Neutrophil (primary cell): Measurements from ENCODE around the gene ME3.

Experiments used
- H3K27ac ChIP-seq: fragments of 200-600 bp; sonication (generic); 2 replicates; pipeline ENCODE4 v1.5.1; 2016; ENCODE audit warnings: mild to moderate bottlenecking, moderate library complexity
- H3K27me3 ChIP-seq: fragments of 200-600 bp; sonication (generic); 2 replicates; pipeline ENCODE4 v1.6.0; 2016; ENCODE audit warnings: mild to moderate bottlenecking
- H3K36me3 ChIP-seq: fragments of 200-600 bp; sonication (generic); 2 replicates; pipeline ENCODE4 v1.5.1; 2017
- H3K4me1 ChIP-seq, 2 experiments: fragments of 200-600 bp in 1 of 2; sonication (generic) in 1 of 2; 1 replicate in 1 of 2; 2 replicates in 1 of 2; pipeline versions ENCODE4 v1.5.1 to v1.6.1; 2013 to 2016; ENCODE audit warnings: low read depth in 1 of 2, low read length in 1 of 2, mild to moderate bottlenecking in 1 of 2, moderate library complexity in 1 of 2; ENCODE audit not compliant: control insufficient read depth in 1 of 2, insufficient read depth in 1 of 2
- H3K4me3 ChIP-seq, 2 experiments: fragments of 200-600 bp in 1 of 2; sonication (generic) in 1 of 2; 1 replicate in 1 of 2; 2 replicates in 1 of 2; pipeline ENCODE4 v1.5.1; 2013 to 2016; ENCODE audit warnings: low read depth in 1 of 2, low read length in 1 of 2, mild to moderate bottlenecking in 1 of 2, moderate library complexity in 1 of 2
- H3K9me3 ChIP-seq: fragments of 200-600 bp; sonication (generic); 2 replicates; pipeline ENCODE4 v1.5.1; 2016
- TF ChIP-seq, protein P1 (sequence below): fragments of 200-600 bp; sonication (generic); IDR thresholded peaks from 2 replicates; pipeline ENCODE4 v1.5.1; 2016; ENCODE audit warnings: antibody characterized with exemption

The ME3 gene

DNA sequence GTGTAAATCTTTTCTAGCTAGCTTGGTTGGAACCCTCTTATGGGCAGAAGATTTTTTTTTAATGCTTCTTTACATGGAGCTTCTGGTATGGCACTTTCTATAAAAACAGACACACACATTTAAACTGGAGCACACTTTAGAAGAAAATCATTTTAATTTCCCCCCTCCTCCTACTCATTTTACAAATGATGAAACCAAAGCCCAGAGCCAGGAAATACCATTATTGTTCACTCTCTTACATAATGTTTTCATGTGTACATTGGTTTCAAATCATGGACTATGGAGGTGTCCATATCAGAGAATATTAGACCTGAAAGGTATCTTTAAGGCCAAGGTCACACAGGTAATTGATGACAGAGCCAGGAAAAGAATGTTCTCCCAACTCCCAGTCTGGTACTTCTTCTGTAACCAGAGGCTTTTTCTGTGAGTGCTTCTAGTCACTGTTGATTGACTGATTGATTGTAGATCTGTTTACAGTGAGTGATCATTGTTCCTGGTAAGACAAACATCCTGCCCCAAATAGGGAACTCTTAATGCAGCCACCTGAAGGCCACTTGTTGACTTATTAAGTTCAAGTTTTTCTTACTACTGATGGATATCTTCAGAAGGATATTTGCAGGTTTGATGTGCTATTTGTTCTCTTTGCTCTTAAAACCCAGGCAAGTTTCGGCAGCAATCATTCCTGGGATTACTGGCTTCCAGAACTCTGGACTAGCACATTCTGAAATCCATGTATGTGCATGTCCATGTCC, 26.8 kb upstream of the ME3 start:
- Histone ChIP-seq H3K9me3 (no peaks in the 10 kb centered on the region), H3K4me3 (no peak overlapping the region), H3K36me3 (no peaks in the 10 kb centered on the region), H3K27me3 (no peaks in the 10 kb centered on the region), H3K27ac (no peak overlapping the region), H3K4me1 (no peaks in the 10 kb centered on the region)
- TF ChIP-seq, protein P1, sequence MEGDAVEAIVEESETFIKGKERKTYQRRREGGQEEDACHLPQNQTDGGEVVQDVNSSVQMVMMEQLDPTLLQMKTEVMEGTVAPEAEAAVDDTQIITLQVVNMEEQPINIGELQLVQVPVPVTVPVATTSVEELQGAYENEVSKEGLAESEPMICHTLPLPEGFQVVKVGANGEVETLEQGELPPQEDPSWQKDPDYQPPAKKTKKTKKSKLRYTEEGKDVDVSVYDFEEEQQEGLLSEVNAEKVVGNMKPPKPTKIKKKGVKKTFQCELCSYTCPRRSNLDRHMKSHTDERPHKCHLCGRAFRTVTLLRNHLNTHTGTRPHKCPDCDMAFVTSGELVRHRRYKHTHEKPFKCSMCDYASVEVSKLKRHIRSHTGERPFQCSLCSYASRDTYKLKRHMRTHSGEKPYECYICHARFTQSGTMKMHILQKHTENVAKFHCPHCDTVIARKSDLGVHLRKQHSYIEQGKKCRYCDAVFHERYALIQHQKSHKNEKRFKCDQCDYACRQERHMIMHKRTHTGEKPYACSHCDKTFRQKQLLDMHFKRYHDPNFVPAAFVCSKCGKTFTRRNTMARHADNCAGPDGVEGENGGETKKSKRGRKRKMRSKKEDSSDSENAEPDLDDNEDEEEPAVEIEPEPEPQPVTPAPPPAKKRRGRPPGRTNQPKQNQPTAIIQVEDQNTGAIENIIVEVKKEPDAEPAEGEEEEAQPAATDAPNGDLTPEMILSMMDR, result no peak

DNA sequence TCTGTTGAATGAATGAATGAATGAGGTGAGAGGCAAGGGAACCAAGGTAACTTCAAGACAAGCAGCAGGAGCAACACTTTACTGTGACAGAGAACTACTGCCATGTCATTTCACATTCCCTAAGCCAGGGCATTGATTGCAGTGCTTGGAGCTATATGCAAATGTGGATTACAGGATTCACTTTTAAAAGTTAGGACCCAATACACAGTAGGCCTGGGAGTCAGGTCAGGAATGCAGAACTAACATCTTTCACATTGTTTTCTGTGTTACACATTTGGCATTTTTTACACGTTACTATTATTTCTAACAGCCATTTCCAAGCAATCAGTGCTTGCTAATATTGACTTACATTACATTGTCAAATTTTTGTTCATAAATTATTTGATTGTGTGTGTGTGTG, 26.2 kb upstream of the ME3 start:
- no peak overlapping the region for H3K4me3 ChIP-seq
- no peaks in the 10 kb centered on the region for H3K36me3 ChIP-seq
- no peaks in the 10 kb centered on the region for H3K9me3 ChIP-seq
- no peaks in the 10 kb centered on the region for H3K27me3 ChIP-seq
- H3K4me1 ChIP-seq, result no peaks in the 10 kb centered on the region
- no peak overlapping the region for H3K27ac ChIP-seq
- TF ChIP-seq, protein P1, result no peak

DNA sequence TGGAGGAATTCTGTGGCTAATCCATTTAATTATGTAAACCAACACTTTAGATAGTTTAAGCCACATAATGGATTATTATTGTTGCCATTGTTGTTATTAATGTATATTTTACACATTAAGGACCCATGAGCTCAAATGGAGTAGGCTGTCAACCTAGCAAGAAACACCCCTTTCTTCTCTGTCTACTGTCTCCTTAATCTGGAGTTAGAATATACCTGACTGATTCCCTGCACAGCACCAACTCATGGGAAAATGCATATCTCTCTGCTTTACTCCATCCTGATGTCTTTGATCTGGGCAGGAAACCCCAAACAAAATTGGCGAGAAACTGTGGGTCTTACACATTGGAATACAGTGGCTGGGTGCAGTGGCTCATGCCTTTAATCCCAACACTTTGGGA, 24.0 kb upstream of the ME3 start:
- Histone ChIP-seq H3K9me3 (no peaks in the 10 kb centered on the region), H3K27ac (no peak overlapping the region), H3K4me3 (no peak overlapping the region), H3K36me3 (no peaks in the 10 kb centered on the region), H3K27me3 (no peaks in the 10 kb centered on the region), H3K4me1 (no peaks in the 10 kb centered on the region)
- TF ChIP-seq, protein P1, result no peak

DNA sequence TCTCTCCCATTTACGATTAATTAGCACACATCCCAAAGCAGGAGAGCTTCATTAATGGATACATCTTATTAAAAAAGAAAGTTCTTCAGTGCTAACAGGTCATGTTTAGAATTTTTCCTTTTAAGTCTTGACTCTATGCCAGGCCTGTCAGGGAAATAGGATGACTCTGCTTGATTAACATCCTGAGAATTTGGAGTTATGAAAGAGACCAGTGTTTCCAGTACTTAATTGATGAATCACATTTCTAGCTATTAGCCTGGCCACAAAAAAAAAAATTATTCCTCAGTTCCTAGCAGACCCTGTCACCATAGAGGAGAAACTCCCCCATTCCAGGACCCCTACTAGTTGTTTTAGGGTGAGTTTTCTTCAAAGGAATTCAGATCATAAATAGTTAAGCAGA, 23.6 kb upstream of the ME3 start:
- H3K9me3 ChIP-seq, result no peaks in the 10 kb centered on the region
- TF ChIP-seq, protein P1, result no peak
- H3K27me3 ChIP-seq, result no peaks in the 10 kb centered on the region
- no peak overlapping the region for H3K27ac ChIP-seq
- H3K4me1 ChIP-seq, result no peaks in the 10 kb centered on the region
- H3K36me3 ChIP-seq, result no peaks in the 10 kb centered on the region
- no peak overlapping the region for H3K4me3 ChIP-seq

DNA sequence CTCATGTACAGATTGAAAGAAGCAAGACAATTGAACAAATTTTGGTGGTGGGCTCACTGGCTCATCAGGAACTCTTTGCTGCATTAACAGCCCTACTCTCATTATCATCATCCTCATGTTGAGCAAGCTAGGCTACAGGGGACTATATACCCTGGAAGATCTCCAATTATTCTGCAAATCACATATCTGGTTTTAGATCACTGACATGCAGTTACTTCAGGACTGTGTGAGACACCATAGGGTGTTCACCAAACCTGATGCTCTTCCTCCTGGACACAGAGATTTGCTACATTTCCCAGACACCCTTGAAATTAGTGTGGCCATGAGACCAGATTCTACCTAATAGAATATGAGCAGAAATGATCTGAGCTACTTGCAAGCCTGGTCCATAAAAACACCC, 23.0 kb upstream of the ME3 start:
- TF ChIP-seq, protein P1, result no peak
- Histone ChIP-seq H3K4me3 (no peak overlapping the region), H3K4me1 (no peaks in the 10 kb centered on the region), H3K9me3 (no peaks in the 10 kb centered on the region), H3K27ac (no peak overlapping the region), H3K36me3 (no peaks in the 10 kb centered on the region), H3K27me3 (no peaks in the 10 kb centered on the region)
